ENCODE measurements around the gene ERCC4.

- TF ChIP-seq CTCF (IDR thresholded peaks at IDR 0.05), result no peak
- TF ChIP-seq POLR2A (IDR thresholded peaks at IDR 0.05), result no peak
Observed at GRCh38 chr16:13886608-13887007, 33.3 kb upstream of the ERCC4 start.

Data from Peyer's patch (tissue), 4 donors.